GM04503 (cell line): Measurements from ENCODE around the gene BCAN.
"Not testable (repeated sequence)": the region's sequence is repeated elsewhere in the genome, so short reads cannot be mapped to it uniquely, and the experiment has no call there.

Experiments
- DNase-seq: peaks from one replicate; pipeline ENCODE4 v3.0.0-alpha.2; 2012; ENCODE audit warnings: low read depth

Gene BCAN

GRCh38 chr1:156641761-156642264 lies at the start of gene BCAN:
TSS of gene BCAN (plus strand) at chr1:156642117. CDS start at chr1:156646055, 3,938 bp downstream.
- DNase-seq, result no peak

DNA sequence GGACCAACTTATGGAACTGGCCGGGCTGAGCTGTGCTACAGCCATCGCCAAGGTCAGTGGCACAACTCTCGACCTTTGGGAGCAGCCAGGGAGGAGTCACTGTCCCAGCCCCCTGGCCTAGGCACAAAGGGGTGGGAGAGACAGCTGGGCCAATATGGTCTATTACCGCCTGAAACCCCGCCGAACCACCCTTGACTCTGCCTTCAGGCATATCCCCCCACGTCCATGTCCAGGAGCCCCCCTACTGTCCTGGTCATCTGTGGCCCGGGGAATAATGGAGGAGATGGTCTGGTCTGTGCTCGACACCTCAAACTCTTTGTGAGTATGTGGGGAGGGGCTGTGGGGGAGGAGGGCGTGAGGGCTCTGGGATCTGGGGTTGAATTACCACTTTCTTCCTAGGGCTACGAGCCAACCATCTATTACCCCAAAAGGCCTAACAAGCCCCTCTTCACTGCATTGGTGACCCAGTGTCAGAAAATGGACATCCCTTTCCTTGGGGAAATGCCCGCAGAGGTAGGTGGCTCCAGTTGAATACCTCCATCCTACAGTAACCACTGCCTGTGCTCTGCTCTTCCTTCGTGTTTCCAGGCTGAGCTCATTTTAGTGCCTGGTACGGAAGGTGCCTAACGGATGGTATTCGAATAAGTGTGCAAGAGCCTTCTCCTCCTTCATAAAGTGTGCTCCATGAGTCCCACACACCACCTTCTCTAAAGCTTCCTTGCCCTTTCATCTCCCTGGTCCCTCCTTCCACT lies 49.6 kb upstream of the BCAN start:
- DNase-seq, result no peak

GRCh38 chr1:156592910-156593660 lies 48.8 kb upstream of the BCAN start:
- no peak for DNase-seq

- DNase-seq, result no peak
These were observed 48.3 kb upstream of the BCAN start for GRCh38 chr1:156593661-156593989.

DNA sequence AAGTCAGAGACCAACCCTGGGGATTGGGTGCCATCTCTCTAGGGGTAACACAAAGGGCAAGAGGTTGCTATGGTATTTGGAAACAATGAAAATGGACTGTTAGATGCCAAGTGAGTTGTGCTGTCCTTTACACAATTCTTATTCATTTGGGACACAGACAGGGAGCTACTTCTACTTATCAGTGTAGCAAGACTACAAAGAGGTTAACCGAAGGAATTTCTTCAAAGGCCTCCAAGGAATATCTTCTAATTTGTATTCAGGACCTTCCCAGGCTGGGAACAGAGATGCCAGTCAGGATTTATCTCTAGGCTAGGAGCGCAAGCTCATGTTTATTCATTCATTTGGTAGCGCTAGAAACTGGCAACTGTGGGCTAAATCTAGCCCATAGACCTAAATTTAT lies 47.7 kb upstream of the BCAN start:
- DNase-seq, result no peak

GRCh38 chr1:156595016-156595415 lies 46.9 kb upstream of the BCAN start:
- DNase-seq, result no peak

GRCh38 chr1:156596426-156596825 lies 45.5 kb upstream of the BCAN start:
- no peak for DNase-seq

GRCh38 chr1:156598125-156598524 lies 43.8 kb upstream of the BCAN start:
- no peak for DNase-seq

DNA sequence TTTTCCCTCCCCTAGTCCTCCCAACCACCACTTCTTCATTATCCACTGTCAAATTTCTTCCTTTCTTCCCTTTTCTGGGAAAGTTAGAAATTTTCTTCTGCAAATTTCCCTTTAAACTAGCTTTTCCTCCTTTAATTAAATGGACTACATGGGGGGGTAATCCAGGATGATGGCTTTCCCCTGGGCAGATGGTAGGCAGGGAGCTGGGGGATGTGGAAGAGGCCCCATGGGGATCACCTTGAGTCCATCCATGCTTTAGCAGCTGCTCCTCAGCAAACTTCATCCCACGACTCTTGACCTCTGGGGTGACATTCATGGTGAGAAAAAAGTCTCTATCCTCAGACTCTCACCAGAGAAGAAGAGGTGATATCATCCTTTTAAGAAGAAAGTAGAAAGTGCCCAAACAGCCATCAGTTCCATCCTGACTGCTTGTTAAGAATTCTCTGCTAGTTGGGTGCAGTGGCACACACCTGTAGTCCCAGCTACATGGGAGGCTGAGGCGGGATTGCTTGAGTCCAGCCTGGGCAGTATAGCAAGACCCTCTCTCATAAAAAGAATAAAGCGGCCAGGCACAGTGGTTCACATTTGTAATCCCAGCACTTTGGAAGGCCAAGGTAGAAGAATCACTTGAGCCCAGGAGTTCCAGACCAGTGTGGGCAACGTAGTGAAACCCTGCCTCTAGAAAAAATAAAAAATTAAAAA lies 43.0 kb upstream of the BCAN start:
- no peak for DNase-seq

GRCh38 chr1:156599811-156600210 lies 42.1 kb upstream of the BCAN start:
- DNase-seq, result no peak

DNA sequence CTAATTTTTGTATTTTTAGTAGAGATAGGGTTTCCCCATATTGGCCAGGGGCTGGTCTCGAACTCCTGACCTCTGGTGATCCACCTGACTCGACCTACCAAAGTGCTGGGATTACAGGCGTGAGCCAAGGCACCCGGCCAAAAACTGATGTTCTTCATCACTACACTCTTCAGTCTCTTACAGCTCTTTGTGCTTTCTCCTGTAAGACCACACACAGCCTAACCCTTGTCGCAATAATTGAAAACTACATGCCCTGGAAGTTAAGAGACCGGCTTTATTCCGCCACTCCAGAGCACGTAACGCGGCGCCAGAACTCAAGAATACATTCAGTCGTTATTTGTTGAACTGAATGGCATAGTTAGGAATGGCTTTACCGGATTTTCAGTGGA lies 41.2 kb upstream of the BCAN start:
- no peak for DNase-seq

GRCh38 chr1:156601122-156601830 lies 40.6 kb upstream of the BCAN start, which contains the start of gene GPATCH4:
TSS of gene GPATCH4 (minus strand) at chr1:156601479.
- peak; percentile 80 for DNase-seq

DNA sequence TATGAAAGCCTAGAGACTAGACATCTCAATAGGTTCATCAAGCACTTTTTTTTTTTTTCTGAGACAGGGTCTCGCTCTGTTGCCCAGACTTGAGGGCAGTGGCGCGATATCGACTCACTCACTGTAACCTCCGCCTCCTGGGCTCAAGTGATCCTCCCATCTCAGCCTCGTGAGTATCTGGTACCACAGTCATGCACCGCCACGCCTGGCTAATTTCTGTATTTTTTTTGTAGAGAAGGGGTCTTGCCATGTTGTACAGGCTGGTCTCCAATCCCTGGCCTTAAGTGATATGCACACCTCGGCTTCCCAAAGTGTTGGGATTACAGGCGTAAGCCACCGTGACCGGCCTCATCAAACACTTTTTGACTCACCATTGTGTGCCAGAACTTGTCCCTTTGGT lies 40.0 kb upstream of the BCAN start:
- DNase-seq, result no peak

DNA sequence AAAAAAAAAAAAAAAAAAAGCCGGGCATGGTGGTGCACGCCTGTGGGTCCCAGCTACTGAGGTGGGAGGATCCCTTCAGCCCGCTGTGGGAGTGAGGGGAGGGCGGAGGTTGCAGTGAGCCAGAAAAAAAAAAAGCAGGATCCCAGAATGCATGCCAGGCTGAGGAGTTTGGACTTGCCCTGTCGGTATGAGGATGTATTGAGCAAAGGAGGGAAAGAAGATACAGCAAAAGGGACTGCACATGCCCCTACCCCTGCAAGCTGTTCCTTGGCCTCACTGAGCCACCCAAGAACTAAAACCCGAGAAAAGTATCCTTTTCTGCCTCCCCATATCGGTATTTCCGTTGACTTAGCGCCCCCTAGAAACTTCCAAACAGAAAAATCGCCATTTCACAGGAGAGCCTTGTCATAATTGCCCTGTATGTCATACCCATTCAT lies 39.3 kb upstream of the BCAN start:
- DNase-seq, result no peak

- DNase-seq, result not testable (repeated sequence)
These were observed 34.6 kb upstream of the BCAN start for GRCh38 chr1:156607344-156607743.

DNA sequence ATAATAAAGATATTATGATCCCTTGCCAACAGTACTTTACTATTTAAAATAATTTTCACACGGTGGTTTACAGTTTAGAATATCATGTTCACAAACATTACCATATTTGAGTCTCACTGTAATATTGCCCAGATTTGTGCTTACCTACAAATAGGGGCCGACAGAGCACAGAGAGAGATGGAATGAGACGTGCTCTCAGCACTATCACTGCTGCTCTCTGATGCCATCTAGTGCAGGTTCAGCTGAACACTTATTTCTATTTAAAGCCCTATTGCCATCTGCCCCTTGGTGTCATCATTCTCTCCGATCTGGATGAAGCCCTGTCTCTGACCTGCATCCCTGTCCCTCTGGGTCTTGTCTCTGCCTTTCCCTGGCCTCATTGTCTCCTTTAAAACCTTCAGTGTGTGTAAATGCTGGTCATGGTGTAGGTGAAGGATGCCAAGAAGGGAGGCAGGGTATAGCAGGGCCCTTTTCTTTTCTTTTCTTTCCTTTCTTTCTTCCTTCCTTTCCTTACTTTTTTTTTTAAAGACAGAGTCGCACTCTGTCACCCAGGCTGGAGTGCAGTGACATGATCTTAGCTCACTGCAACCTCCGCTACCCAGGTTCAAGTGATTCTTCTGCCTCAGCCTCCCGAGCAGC lies 33.8 kb upstream of the BCAN start:
- DNase-seq, result no peak

- no peak for DNase-seq
These were observed 32.9 kb upstream of the BCAN start for GRCh38 chr1:156608981-156609380.

GRCh38 chr1:156610072-156610471 lies 31.8 kb upstream of the BCAN start:
- not testable (repeated sequence) for DNase-seq

- no peak for DNase-seq
These were observed 29.3 kb upstream of the BCAN start for GRCh38 chr1:156612666-156613065.

DNA sequence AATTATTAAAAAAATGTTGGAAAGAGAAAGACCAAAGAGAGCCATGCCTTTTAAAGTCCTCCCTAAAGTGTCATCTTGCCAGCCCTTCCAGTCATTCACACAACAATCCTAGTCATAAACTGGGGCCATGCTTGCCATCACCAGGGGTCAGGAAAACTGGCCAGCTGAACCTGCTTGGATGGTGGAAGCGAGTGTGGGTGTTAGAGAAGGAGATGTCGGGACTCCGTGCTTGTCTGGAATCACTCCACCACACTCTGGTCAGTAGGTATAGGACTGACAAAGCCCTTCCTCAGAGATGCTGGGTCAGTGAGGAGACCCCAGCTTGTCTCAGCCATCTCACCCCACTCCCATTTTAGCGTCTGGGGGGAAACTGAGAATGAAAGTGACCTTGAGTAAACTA lies 26.0 kb upstream of the BCAN start:
- no peak for DNase-seq

- DNase-seq, result no peak
These were observed 25.5 kb upstream of the BCAN start for GRCh38 chr1:156616463-156616862.
